Heart right ventricle (tissue), 16 donors: ENCODE measurements around the gene ARHGAP12. TPM values are rescaled to one million over a fixed set of nuclear protein-coding genes. Genes with fewer than 3 reads are reported as not detected.
A peak's percentile ranks its signal among the peaks of the same experiment; 100 is the strongest.

Experiments used
- ATAC-seq, 8 donors: fragments of 200-7000 bp; cut with Tn5 transposase; one replicate each; pipeline ENCODE4 v1.9.1; 2020; ENCODE audit warnings: mild to moderate bottlenecking in 8 of 8, moderate library complexity in 8 of 8, moderate number of reproducible peaks in 1 of 8
- DNase-seq, 2 donors: peaks; one replicate each; pipeline ENCODE4 v3.0.0-alpha.2; 2020
- H3K27ac ChIP-seq, 10 donors: fragments of 200-600 bp; sonication (generic) in 2 of 10; one replicate each; pipeline versions ENCODE4 v1.5.0 to v1.8.0; 2020 to 2022; ENCODE audit warnings: mild to moderate bottlenecking in 3 of 10
- H3K27me3 ChIP-seq, 7 donors: fragments of 200-600 bp; one replicate each; pipeline ENCODE4 v1.8.0; 2021 to 2022; ENCODE audit warnings: mild to moderate bottlenecking in 2 of 7
- H3K36me3 ChIP-seq, 9 donors: fragments of 200-600 bp; sonication (generic) in 1 of 9; one replicate each; pipeline versions ENCODE4 v1.5.0 to v1.8.0; 2020 to 2022; ENCODE audit warnings: mild to moderate bottlenecking in 2 of 9
- H3K4me1 ChIP-seq, 9 donors: fragments of 200-600 bp; sonication (generic) in 1 of 9; one replicate each; pipeline versions ENCODE4 v1.5.0 to v1.8.0; 2020 to 2022; ENCODE audit warnings: mild to moderate bottlenecking in 4 of 9
- H3K4me3 ChIP-seq, 10 donors: fragments of 200-600 bp; sonication (generic) in 2 of 10; one replicate each; pipeline versions ENCODE4 v1.5.0 to v1.8.0; 2020 to 2022; ENCODE audit warnings: mild to moderate bottlenecking in 7 of 10, moderate library complexity in 2 of 10
- H3K9me3 ChIP-seq, 11 donors: fragments of 200-600 bp in 10 of 11; sonication (generic) in 2 of 11; one replicate each; pipeline versions ENCODE4 v1.5.0 to v1.8.0; 2013 to 2022; ENCODE audit warnings: mild to moderate bottlenecking in 2 of 11, control low read depth in 1 of 11, moderate library complexity in 1 of 11
- WGBS, 2 donors: extraction: QIAGEN DNeasy Blood & Tissue Kit; methylation state at CpG; one replicate each; pipeline ENCODE4 v1.1.7; 2013; ENCODE audit warnings: inconsistent platforms in 1 of 2; 5-methylcytosine and 5-hydroxymethylcytosine counted together
- intact Hi-C, 10 donors: fragments of 100-400 bp; cut with DNase I; formaldehyde crosslinking; loops; one replicate each; pipeline versions ENCODE4 v1.11.1 to v1.14.2; 2022
- polyA plus RNA-seq, 2 donors: library from polyadenylated mRNA; stranded (reverse); fragments of 200-250 nt; gene quantifications; one replicate each; pipeline ENCODE4 v1.2.3, GENCODE V29; 2013
- total RNA-seq, 10 donors: library from RNA; stranded (reverse); fragmentation: NEBNext Ultra II Directional in 3 of 10; extraction: Animal tissue kit (Norgen Biotek cat#: 25700) in 3 of 10; gene quantifications; one replicate each; pipeline versions ENCODE4 v1.2.1 to v1.2.4, GENCODE V29; 2021 to 2023
- TF ChIP-seq, protein P1 (sequence below), 9 donors: fragments of 200-600 bp; sonication (generic) in 2 of 9; IDR thresholded peaks; one replicate each; pipeline versions ENCODE4 v1.5.0 to v1.8.0; 2021 to 2022; ENCODE audit warnings: antibody characterized with exemption in 9 of 9, mild to moderate bottlenecking in 5 of 9, moderate library complexity in 1 of 9
- donor health status: Arrhythmogenic right ventricular cardiomyopathy.
- donor health status: ischemic (EF 13 %, LVEDD 7.1; RV severe dilation, severe dysfunction).
- donor health status: healthy with polysubstance abuse.
- donor health status: DM: no; HTN: yes; CAD: no.
- donor health status: DM: no; HTN: no; CAD: no.
- donor health status: ischemic (EF 25% LVEDD 6.9; RV normal size, moderate dysfunction).
- donor health status: ischemic (EF 25% LVEDD 5.7; RV mildly dilated, moderate dysfunction).
- donor health status: healthy.
- donor health status: DM: yes; HTN: yes; CAD: no.
- donor health status: Ischemic cardiomyopathy.
- donor health status: ischemic (EF 35%, LVEDD 5.7; RV mildly dilated, moderate dysfunction).
- donor health status: nonischemic (EF 11% LVEDD 7.7; RV severe dilation, severe dysfunction).
- donor health status: DM: yes; HTN: yes; CAD: no.
- donor health status: PGD.
- donor health status: ischemic (EF 29% LVEDD 5.4; RV normal size, mild dysfunction).
- donor health status: nonischemic (EF 23%, LVEDD 6.1; RV moderate dilation, normal function).

Gene ARHGAP12
- total and polyA plus RNA-seq, 12 donors, result 7.6 to 35.2 (median 21.0) TPM

DNA sequence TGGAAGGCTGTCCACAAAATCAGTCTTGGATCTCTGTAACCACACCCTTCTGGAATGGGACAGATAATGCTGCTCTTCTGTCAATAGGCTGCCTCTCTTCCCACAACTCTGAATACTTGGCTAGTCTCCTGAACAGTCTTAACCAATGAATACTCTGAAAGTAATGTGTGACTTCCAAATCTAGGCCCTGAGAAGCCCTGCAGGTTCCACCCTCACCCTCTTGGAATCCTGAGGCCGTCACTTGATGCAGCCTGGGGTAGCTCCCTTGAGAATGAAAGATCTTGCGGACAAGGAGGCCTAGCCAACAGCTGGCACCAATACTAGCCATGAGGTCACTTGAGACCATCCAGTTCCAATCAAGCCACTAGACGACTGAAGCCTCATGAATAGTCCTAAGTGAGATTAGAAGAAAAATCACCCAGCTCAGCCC, 109.2 kb downstream of the ARHGAP12 start:
- TF ChIP-seq, protein P1, sequence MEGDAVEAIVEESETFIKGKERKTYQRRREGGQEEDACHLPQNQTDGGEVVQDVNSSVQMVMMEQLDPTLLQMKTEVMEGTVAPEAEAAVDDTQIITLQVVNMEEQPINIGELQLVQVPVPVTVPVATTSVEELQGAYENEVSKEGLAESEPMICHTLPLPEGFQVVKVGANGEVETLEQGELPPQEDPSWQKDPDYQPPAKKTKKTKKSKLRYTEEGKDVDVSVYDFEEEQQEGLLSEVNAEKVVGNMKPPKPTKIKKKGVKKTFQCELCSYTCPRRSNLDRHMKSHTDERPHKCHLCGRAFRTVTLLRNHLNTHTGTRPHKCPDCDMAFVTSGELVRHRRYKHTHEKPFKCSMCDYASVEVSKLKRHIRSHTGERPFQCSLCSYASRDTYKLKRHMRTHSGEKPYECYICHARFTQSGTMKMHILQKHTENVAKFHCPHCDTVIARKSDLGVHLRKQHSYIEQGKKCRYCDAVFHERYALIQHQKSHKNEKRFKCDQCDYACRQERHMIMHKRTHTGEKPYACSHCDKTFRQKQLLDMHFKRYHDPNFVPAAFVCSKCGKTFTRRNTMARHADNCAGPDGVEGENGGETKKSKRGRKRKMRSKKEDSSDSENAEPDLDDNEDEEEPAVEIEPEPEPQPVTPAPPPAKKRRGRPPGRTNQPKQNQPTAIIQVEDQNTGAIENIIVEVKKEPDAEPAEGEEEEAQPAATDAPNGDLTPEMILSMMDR (IDR thresholded peaks at IDR 0.05), result no peak
- ATAC-seq, result peak in 7 of 8 donors; percentile 14 to 64 (median 34)
- H3K9me3 ChIP-seq, result no peaks in the 10 kb centered on the region
- H3K4me3 ChIP-seq, result no peak overlapping the region
- H3K36me3 ChIP-seq, result peaks cover 0 to 18% (median 4%) of the 10 kb centered on the region in 9 donors
- H3K4me1 ChIP-seq, result peaks cover 0 to 37% (median 23%) of the 10 kb centered on the region in 9 donors
- intact Hi-C loops, result loop anchor here in 1 of 10 donors (10.0 kb wide), 1 partner anchor 1065 kb away; no protein-coding TSS in a partner anchor
- H3K27ac ChIP-seq, result peak overlapping the region in 3 of 10 donors; percentile 5 to 59 (median 15)
- 49 to 58% methylated on average over 3 of the region's 3 CpGs for WGBS, 2 donors
- H3K27me3 ChIP-seq, result no peaks in the 10 kb centered on the region
- peak in 1 of 2 donors; percentile 16 for DNase-seq

DNA sequence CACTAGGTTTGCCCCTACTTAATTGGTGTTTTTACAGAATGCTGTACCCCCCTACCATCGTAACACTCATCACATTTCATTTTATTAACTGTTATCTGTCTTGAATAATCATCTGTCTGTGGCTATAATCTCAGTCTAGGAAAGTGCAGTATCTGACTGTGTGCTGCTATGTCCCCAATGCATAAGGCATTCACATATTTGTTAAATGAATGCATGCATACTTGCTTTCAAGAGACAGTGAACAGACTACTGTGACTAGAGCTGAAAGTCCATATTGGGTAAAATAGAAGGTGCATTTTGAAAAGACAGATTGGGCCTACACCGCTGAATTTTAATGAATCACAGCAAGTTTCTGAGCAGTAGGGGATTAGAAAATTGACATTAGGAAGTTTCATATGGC, 112.3 kb downstream of the ARHGAP12 start:
- H3K4me1 ChIP-seq, result peaks cover 0 to 16% (median 6%) of the 10 kb centered on the region in 9 donors
- 56 to 66% methylated on average over 2 of the region's 2 CpGs for WGBS, 2 donors
- DNase-seq (no peak), ATAC-seq (peak in 1 of 8 donors; percentile 64)
- H3K36me3 ChIP-seq, result peaks cover 0 to 40% (median 5%) of the 10 kb centered on the region in 9 donors
- H3K27ac ChIP-seq, result no peak overlapping the region
- no peaks in the 10 kb centered on the region for H3K27me3 ChIP-seq
- H3K9me3 ChIP-seq, result no peaks in the 10 kb centered on the region
- TF ChIP-seq, protein P1 (IDR thresholded peaks at IDR 0.05), result no peak
- intact Hi-C loops, result loop anchor here in 1 of 10 donors (10.0 kb wide), 1 partner anchor 1062 kb away; no protein-coding TSS in a partner anchor
- H3K4me3 ChIP-seq, result no peak overlapping the region

DNA sequence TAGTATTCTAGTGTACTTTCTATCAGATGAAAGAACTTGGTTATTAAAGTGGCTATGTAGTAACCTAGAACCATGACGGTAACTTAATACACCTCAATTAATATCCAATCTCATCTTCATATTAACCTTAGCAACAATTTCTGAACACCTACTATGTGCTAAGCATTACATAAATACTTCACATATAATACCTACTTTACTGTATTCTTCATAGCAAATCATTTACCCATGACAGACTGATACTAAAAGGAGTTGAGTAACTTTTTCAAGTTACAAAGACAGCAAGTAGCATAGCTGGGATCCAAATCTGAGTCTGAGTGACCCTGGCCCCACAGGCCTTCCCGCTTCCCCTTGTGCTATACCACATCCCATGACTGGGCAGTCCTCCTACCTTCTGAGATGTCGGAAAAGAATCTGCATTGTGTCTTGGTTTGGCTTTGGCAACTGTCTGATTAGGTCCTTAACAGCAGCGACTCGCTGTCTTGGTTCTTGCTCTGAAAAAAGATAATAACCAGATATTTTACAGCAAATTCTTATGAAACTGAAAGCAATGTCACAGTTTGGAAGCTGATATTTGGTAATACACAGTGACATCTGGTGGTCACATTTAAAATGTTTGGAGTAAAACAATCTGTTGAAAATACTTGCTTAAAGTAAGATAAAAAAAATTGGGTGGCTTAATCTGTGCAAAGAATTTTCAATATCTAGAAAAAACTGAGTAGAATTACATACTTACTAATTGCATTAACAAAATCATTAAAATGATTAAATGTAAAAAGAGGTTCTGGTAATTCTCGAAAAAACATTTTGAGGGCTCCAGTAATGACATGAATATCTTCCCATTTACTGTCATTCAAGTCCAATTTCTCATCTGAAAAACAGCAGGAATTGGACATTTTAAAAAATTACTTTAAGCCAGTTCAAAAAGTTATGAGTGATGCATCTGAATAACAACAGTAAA, 120.1 kb downstream of the ARHGAP12 start:
- Histone ChIP-seq H3K27me3 (no peaks in the 10 kb centered on the region), H3K4me1 (peaks cover 0 to 22% (median 11%) of the 10 kb centered on the region in 9 donors), H3K27ac (peak overlapping the region; percentile 25 to 86 (median 77)), H3K9me3 (no peaks in the 10 kb centered on the region), H3K36me3 (peaks cover 0 to 43% (median under 1%) of the 10 kb centered on the region in 9 donors), H3K4me3 (peak overlapping the region in 9 of 10 donors; percentile 26 to 55 (median 47))
- TF ChIP-seq, protein P1 (IDR thresholded peaks at IDR 0.05), result peak; percentile 38 to 78 (median 66)
- DNase-seq (peak in 1 of 2 donors; percentile 39), ATAC-seq (peak in 7 of 8 donors; percentile 75 to 90 (median 82))
- WGBS, 2 donors, result 42 to 45% methylated on average over 6 of the region's 6 CpGs
- intact Hi-C loops, result loop anchor here in 8 of 10 donors (1.0 to 10.0 kb wide), 19 partner anchors 100 to 1084 kb away; partner anchors contain the start of genes ZEB1 (in 2 of the 8) and ZNF438 (in 2 of the 8)

DNA sequence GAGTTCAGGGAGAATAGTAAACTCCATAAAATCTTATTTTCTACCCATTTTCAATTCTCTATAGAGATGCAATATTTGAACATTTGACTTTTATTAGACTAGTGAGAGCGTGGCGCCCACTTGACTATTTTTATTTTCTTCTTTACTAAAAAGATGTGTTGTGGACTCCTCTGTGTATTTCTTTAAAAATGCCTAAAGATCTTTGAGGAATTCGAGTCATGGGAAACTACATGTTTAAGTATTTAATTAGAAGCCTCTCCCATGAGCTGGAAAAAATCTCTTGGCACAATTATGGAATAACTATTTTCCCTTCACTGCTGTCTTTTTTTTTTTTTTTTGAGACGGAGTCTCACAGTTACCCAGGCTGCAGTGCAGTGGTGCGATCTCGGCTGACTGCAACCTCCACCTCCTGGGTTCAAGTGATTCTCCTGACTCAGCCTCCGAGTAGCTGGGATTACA, 124.2 kb downstream of the ARHGAP12 start:
- Histone ChIP-seq H3K27me3 (no peaks in the 10 kb centered on the region), H3K27ac (peak overlapping the region in 4 of 10 donors; percentile 17 to 37 (median 29)), H3K9me3 (no peaks in the 10 kb centered on the region), H3K36me3 (peaks cover 0 to 14% (median 0%) of the 10 kb centered on the region in 9 donors), H3K4me1 (peaks cover 0 to 22% (median 11%) of the 10 kb centered on the region in 9 donors), H3K4me3 (no peak overlapping the region)
- TF ChIP-seq, protein P1 (IDR thresholded peaks at IDR 0.05), result no peak
- intact Hi-C loops, result loop anchor here in 6 of 10 donors (10.0 kb wide), 7 partner anchors 100 to 1080 kb away; partner anchors contain the start of genes ZNF438 (in 2 of the 6) and ZEB1 (in 1 of the 6)
- ATAC-seq (no peak), DNase-seq (no peak)
- WGBS, 2 donors, result 66 to 81% methylated on average over 7 of the region's 7 CpGs
